D341Med (cell line): Measurements from ENCODE around the gene NAP1L4.

Source experiments
- DNase-seq: peaks from one replicate; pipeline ENCODE4 v3.0.0; 2012; ENCODE audit warnings: low spot score

The NAP1L4 gene

GRCh38 chr11:2934611-2935239, 57.4 kb downstream of the NAP1L4 start:
- DNase-seq, result no peak

- DNase-seq, result no peak
Observed at GRCh38 chr11:2934021-2934550, 58.0 kb downstream of the NAP1L4 start.

DNA sequence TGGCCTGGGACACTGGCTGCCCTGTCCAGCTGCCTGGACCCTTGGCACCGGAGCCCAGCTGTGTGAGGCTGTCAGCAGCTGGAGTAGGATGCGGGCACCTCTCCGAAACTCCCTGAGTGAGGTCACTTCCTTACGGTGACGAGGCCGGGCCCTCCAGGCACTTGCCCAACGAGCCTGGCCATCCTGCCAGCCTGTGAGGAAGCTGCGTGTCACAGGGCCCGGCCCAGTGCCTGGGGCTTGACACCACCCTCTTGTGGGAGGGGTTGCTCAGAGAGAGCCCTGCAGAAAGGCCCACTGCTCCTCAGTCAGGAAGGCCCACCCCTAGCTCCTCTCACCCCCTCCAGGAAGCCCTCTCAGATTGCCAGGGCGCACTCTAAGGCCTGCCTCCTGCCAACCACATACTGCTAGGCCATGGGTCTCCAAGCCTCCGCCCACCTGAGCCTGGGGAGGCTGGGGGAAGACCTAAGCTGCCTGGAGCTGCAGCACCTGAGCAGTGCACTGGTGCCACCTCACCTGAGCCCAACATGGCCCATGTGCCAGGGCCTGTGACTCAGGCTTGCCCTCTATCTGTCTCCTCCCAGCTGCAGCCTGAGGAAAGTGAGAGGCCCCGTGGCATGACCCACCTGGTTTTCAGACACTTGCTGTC, 58.6 kb downstream of the NAP1L4 start:
- no peak for DNase-seq

DNA sequence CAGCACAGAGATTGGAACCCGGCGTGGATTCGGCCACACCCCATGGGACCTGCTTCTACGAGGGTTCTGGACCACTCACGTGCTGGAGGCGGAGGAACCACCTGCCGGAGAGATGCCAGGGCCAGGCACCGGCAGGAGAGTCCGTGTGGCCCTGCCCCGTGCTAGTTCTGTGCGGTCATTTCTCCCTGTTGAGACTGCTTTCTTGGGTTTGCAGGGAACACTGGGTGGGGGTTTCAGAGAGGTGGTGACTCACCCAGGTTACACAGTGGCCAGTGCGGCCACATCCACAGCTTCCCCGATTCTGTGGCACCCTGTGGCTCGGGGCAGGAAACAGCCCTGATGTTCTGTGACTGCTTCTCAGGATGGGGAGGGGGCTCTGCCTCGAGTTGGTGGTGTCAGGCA, 59.3 kb downstream of the NAP1L4 start:
- no peak for DNase-seq

DNA sequence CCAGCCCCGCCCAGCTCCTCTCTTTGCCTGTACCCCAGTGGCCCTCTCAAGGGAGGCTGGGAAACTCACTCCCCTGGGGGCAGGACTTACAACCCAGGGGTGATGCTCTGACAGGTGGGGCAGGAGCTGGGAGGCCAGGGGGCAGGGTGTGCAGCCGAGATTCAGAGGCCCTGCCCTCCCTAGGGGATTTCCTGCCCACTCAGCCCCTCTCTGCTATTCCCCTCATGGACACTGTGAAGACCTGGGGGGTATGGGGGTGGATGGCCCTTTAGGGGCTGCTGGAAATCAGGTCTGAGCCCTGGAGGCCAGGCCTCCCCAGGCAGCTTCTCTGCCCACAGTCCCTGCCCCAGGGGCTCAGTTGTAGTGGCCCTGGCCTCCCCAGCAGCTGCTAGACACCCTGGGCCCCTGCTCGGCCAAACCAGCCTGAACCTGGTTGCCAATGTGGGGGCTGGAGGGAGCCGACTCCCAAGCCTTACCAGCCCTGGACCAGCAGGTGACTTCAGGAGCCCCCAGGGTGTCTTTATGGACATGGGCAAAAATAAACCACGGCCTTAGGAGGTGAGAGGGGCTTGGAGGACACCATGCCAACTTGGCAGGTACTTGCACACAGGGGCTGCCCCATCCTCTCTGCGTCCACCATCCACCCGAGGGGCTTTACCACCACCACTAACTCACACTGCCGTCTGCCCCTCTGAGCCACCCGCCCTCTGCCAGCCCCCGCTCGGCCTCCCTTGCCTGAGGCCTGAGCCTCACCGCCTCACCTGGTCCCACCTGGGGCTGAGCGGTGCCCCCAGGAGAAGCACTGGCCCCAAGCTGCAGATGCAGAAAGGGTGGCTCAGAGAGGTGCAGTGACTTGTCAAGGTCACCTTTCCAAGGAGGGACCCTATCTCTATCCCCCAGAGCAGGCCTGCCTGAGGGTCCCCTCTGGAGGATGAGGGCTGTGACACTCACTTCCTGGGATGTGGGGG, 60.1 kb downstream of the NAP1L4 start:
- no peak for DNase-seq

DNA sequence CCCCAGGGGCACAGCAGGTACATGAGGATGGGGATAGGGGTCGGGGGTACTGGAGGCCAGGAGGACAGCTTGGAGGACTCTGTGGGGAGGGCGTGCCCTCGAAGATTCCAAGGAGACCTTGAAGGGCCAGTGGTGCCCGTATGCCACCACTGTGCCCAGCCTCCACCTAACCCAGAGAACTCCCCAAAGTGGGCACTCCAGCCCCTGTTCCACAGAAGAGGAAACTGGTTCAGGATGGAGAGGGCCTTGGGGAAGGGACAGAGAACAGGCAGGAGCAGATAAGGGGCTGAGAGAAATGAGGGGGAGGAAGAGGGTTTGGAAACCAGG, 60.7 kb downstream of the NAP1L4 start:
- no peak for DNase-seq

DNA sequence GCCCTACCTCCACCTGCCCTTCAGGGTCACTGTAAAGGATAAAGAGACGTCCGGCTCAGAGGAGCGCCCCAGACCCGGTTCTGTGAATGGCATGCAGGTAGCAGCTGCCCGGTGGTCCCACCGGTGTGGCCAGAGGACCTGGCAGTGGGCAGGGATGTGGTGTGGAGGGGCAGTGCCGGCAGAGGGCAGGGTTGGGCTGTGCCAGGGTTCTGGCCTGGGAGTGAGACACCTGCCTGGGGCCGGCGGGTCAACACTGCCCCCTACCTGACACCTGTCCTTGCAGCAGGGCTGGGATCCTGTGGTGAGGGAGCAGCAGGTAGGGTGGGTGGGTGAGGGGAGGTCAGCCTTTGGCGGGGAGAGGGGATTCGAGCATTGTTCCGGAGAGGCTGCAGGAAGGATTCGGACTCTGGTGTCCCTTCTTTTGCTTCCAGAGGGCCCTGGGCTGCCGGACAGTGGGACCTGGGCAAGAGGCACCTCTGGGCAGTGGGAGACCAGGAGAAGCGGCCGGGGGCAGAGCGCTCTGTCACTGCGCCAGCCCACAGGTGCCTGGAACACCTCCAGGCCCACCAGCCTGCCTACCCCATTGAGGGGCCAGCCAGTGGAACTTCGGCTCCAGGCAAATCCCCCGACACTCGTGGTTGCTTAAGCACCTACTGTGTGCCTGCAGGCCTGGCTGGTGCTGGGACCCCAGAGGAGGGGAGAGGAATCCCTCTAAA, 61.3 kb downstream of the NAP1L4 start:
- peak; percentile 76 for DNase-seq

- DNase-seq, result peak; percentile 69
Observed at GRCh38 chr11:2929950-2930703, 62.0 kb downstream of the NAP1L4 start.

DNA sequence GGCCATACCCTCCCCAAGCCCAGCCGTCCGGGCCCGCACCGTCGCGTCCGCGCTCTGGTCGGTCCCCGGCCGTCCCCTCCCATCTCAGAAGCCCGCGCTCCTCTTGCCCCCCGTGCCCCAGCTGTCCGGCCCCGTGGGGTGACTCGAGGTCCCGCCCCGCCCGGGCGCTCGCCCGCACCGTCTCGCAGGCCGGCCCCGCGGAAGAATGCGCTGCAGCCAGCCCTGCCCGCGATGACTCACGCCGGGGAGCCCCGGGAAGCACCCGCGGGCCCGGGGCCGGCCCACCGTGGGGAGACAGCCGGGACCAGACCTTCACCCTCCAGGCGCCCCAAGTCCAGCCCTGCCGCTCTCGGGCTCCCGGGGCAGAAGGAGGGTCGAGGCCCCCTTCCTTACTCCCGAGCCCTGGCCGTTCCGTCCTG, 62.6 kb downstream of the NAP1L4 start:
- DNase-seq, result no peak

- DNase-seq, result peak; percentile 67
Observed at GRCh38 chr11:2928605-2929530, 63.3 kb downstream of the NAP1L4 start, which contains the start of gene PHLDA2. Gene PHLDA2 (minus strand): TSS chr11:2929420. CDS start chr11:2929364, 56 bp downstream.

DNA sequence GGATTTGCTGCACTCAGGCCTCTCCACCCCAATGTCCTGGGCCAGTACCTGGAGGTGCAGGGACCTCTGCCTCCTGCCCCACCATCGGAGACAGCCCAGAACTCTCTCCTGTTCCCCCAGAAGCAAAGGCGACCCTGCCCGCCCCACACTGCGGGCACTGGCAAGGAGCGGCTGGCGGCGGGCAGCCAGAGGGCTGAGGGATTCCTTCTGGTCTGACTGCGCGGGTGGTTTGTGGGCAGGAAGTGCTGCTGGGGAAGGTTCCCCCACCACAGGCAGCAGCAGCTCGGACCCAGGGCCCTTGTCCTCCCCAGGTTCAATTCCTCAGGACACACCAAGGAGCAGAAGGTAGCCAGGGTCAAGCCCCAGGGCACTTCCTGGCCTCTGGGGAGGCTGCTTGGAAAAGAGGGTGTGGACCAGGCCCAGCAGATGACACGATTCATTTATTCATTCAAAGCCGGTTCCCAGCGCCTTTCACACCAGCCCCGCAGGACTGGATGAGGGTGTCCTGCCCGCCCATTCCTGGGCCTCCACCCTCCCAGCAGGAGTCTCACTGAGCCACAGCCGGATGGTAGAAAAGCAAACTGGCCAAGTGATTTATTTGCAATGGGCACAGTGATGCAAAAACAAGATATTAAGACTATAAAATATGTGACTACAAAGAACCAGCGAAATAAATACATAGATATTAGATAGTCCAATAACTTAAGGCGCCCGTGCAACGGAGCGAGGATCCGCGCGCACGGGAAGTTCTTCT, 64.1 kb downstream of the NAP1L4 start:
- DNase-seq, result no peak

- DNase-seq, result no peak
Observed at GRCh38 chr11:2927121-2927800, 64.9 kb downstream of the NAP1L4 start.

DNA sequence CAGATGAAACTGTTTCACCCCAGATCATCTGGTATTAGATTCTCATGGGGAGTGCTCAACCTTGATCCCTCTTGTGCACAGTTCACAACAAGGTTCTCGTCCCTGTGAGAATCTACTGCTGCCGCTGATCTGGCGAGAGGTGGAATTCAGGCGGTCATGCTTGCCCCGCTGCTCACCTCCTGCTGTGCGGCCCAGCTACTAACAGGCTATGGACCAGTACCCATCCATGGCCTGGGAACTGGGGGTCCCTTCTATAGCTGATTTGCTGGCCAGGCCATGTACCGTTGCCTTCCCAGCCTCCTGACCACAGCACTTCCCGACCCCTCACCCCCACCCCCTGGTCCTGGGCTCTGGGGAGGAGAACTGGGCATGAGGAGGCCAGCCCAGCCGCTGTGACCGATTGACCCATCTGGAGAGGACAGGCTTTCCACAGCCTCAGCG, 65.5 kb downstream of the NAP1L4 start:
- DNase-seq, result no peak

- DNase-seq, result no peak
Observed at GRCh38 chr11:2924821-2925675, 67.1 kb downstream of the NAP1L4 start.

DNA sequence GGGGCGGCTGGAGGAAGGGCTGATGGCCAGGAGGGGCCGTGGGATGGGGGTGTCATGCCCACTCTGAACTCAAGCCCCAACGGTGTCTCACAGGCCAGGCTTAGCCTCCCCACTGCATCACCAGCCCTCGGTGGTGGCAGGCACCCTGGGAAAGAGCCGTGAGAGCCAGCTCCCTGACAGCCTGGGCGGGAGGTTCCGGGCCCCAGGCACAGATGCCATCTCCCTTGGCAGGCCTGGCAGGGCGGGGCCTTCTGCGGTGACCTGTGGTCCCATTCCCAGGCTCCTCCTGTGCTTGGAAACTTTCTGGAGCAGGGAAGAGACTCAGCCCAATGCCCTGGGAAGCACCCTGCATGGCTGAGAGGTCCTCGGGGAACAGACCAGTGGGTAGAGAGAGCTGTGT, 67.7 kb downstream of the NAP1L4 start:
- DNase-seq, result no peak

DNA sequence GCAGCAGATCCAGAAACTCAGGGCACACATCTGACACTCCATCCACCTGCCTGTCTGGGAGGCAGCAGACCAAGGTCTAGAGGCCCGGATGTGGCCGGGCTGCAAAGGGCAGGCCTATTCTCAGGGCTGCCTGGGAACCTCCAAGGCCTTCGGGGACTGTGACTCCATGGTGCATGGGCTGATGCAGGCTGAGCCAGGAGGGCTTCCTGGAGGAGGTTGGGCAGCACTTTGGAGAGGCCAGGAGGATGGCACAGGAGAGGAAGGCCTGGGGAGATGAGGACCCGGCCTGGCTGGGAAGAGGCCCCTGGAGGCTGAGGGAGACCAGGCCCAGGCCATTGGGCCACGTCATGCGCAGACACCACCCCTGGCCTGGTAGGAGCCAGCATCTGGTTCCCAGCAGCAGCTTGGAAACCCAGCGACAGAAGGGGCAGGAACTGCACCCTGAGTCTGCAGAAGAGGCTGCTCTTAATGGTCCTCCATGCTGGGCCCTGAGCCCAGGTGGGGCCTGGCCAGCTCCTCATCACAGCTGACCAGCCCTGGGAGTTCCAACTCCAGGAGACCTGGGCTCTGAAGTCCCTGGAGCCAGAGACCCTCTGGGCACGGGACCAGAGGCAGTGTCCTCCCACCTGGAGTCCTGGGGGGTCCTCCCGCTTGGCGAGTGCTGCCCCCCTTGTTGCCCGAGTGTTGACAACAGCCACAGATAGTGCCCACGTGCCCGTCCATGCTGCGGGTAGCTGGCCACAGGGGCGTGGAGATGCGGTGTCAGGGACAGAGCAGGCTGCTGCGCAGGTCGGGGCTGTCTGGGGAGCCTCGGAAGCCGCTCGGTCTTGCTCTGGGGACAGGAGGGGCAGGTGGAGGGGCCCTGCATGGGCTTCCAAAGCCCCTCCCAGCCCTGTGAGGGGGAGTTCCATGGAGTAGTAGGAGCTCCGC, 68.4 kb downstream of the NAP1L4 start:
- DNase-seq, result no peak

- no peak for DNase-seq
Observed at GRCh38 chr11:2922655-2923054, 69.5 kb downstream of the NAP1L4 start.
